ENCODE results near the gene CADM4.
"Not testable (repeated sequence)": the region's sequence is repeated elsewhere in the genome, so short reads cannot be mapped to it uniquely, and the experiment has no call there.

CADM4 gene

DNA sequence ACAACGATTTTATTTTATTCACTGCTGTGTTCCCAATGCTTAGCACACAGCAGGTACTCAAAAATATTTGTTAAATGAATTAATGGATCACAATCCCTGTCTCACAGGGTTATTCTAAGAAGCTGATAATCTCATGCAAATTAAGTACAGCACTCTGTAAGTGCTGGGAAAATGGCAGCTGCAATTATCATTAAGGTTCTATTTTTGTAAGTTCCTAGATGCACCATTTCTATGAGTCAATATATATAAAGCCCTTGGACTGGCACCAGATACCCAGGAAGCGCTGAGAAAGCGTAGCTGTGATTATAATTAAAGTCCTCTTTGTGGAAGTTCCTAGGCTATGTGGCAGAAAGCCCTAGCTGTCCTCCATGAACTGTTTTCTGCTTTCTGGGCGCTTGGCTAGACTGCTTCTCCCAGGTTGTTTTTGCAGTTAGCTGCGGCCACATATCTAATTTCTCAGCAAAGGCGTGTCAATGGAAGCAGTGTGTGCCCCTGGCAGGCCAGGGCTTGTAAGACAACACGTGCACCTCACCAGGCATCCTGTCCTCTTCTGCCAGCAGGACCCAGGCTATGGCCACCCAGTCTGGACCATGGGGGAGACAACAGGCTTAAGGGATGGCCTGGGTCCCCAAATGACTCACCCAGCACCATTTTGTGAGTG lies 33.0 kb downstream of the CADM4 start:
- DNase-seq (ENCODE audit: low spot score), result no peak

DNA sequence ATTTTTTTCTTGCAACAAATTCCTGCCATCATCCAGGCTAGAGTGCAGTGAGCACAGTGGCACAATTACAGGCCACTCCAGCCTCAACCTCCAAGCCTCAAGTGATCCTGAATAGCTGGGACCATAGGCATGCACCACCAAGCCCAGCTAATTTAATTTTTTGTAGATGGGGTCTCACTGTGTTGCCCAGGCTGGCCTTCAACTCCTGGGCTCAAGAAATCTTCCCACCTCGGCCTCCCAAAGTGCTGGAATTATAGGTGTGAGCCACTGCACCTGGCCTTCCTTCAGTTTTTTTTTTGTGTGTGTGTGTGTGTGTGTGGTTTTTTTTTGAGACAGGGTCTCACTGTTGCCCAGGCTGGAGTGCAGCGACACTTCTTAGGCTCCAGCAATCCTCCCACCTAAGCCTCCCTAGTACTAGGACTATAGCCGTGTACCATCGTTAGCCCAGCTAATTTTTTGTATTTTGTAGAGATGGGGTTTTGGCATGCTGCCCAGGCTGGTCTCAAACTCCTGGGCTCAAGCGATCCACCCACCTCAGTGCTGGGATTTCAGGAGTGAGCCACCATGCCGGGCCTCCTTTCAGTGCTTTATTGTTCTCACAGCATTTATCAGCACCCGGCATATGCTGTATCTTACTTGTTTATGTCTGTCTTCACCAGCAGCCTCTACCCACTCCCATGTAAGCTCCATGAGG lies 33.6 kb downstream of the CADM4 start:
- no peak for DNase-seq (ENCODE audit: low spot score)

DNA sequence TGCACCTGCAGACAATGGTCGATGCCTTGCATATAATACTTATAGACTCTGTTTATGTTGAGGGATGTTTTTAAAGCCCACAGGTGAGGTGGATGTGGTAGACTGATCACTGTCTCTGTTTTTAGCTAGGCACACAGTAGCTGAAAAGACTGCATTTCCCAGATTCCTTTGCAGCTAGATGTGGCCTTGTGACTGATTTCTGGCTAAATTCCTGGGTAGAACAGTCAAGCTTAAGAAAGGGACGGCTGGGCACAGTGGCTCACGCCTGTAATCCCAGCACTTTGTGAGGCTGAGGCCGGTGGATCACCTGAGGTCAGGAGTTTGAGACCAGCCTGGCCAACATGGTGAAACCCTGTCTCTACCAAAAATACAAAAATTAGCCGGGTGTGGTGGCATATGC lies 39.3 kb downstream of the CADM4 start:
- not testable (repeated sequence) for DNase-seq (ENCODE audit: low spot score)

DNA sequence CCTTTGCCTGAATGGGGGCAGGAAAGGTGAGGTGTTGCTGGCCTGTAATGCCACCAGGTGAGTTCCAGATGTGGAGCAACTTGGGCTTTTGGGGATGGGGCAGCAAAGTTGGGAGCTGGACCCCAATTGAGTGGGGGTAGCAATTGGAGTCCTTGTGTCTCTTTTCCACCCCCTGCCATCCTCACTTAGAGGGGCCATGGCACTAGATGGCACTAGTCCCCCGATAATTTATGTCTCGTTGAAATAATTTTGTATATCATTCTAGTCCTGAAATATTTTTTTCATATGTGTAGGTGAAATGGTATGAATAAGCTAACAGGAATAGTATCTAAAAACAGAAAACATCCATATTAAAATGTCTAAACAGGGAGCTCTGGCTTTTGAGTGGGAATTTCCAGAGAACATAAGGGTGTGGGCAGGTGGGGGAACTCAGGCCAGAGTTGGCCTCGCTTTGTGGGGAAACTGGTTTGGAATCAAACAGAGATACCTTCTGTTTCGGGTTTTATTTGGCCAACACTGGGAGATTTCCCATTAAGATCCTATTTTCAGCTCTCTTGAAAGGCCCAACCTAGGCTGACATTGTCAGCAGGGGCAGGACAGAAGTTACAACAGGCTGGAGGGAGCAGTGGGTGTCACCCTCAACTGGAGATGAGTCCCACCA lies 39.9 kb downstream of the CADM4 start:
- DNase-seq (ENCODE audit: low spot score), result no peak

DNA sequence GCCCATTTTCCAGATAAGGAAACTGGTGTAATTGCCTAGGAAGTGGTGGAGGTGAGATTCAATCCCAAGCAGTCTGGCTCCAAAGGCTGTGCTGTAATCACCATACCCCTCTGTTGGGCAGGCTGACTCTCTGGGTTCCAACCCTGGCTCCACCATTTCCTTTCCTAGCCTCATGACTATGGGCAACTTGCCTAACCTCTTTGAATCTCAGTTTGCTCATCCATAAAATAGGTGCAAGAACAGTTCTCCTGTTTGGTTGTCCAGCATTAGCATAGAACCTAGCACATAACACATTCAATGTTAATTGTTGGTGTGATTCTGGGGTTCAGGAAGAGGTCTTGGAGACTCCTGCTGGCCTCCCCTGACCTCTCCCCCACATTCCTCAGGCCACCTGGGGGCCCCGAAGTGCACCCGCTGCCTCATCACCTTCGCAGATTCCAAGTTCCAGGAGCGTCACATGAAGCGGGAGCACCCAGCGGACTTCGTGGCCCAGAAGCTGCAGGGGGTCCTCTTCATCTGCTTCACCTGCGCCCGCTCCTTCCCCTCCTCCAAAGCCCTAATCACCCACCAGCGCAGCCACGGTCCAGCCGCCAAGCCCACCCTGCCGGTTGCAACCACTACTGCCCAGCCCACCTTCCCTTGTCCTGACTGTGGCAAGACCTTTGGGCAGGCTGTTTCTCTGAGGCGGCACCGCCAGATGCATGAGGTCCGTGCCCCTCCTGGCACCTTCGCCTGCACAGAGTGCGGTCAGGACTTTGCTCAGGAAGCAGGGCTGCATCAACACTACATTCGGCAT lies 41.0 kb downstream of the CADM4 start:
- DNase-seq (ENCODE audit: low spot score), result no peak

DNA sequence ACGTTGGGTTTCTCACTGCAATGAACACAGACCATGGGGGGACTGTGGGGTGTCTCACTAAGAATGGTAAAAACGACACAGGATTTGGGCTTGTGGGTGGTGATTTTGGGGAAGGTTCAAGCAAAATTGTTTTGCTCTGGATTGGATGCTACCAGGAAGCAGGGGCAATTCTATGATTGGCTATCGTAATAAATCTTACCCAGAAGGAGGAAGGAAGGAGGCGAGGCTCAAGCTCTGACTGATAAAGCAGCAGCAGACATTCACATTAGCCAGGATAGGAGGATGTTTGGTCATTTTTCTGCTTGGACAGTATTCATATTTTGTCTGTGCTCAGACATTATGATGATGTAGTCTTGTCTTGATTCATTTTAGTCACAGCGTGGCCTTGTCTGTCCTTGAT lies 41.8 kb downstream of the CADM4 start:
- no peak for DNase-seq (ENCODE audit: low spot score)

DNA sequence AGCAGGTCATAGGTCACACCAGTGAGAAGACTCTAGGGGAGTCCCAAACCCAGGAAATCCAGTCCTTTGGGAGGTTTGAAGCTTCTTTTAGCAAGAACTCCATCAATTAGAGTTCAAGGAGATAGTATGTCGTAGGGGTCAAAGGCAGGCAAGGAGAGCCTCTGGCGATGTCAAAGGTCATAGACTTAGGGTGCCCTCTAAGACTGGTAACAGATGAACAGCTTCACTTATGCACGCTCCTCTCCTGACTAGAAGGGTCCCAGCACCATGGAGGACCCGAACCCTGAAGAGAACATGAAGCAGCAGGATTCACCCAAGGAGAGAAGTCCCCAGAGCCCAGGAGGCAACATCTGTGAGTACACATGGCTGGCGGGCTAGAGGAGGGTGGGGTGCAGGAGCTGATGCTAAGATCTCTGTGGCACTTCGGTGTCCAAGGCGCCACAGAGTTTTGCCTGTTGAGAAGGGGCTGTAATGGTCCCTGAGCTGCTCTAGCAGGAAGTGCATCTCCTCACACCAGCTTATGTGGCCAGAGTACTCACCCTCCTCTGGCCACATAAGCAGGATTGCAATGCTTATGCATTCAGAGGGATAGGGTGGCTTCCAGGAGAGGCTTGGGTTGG lies 42.7 kb downstream of the CADM4 start:
- no peak for DNase-seq (ENCODE audit: low spot score)

DNA sequence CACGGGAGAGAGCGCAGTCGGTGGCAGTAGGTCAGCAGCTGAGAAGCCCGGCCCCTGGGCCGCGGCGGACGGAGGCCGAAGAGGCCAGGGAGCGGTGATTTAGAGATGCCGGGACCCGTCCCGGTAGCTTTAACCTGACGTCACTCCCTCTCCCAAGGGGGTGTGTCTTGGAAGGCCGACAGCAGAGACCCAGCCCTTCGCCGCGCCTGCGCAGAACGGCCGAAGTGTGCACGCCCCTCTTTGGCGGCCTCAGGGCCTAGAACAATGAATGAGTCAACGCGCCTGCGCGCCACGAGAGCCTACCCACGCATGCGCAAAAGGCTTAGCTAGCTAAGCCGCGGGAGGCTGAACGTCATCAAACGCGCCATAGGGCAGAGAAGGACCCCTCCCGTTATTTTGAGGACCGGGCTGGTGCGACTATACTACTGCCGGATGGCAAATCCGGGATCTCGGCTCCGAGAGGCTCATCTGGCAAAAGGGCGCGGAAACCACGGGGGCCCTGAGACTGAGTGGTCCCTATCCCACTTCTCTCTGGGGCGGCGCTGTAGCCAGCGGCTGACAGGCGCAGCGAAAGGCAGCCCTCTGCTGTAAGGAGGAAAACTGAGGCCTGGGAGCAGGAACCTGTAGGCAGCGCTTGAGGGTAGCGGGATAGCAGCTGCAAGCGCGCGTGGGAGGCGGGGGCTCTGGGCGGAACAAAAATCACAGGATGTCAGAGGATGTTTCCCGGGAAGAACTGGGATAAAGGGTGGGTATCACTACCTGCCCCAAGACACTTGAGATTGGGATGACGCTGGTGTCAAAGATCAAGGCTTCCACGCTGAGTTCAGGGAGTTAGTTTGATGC lies 43.4 kb downstream of the CADM4 start, which contains the start of the genes IRGQ and ZNF576:
Gene IRGQ (minus strand): TSS at position 136 of the 843 bp plus-strand sequence. CDS start 796 bp downstream, outside the sequence.
Gene ZNF576 (plus strand): TSS at position 597 of the 843 bp plus-strand sequence. CDS start 514 bp downstream, outside the sequence.
- DNase-seq (ENCODE audit: low spot score), result peak; percentile 97

DNA sequence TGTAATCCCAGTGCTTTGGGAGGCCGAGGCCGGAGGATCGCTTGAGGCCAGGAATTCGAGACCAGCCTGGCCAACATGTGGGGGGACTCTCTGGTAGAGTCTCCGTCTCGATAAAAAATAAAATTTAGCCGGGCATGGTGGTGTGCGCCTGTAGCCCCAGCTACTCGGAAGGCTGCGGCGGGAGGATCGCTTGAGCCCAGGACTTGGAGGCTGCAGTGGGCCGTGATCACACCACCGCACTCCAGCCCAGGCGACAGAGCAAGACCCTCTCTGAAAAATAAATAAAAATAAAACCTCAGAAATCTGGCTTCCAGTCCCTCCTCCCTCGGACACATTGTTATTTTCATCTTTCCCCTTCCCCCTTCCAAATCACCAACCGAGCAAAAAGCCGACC lies 44.0 kb downstream of the CADM4 start:
- no peak for DNase-seq (ENCODE audit: low spot score)

DNA sequence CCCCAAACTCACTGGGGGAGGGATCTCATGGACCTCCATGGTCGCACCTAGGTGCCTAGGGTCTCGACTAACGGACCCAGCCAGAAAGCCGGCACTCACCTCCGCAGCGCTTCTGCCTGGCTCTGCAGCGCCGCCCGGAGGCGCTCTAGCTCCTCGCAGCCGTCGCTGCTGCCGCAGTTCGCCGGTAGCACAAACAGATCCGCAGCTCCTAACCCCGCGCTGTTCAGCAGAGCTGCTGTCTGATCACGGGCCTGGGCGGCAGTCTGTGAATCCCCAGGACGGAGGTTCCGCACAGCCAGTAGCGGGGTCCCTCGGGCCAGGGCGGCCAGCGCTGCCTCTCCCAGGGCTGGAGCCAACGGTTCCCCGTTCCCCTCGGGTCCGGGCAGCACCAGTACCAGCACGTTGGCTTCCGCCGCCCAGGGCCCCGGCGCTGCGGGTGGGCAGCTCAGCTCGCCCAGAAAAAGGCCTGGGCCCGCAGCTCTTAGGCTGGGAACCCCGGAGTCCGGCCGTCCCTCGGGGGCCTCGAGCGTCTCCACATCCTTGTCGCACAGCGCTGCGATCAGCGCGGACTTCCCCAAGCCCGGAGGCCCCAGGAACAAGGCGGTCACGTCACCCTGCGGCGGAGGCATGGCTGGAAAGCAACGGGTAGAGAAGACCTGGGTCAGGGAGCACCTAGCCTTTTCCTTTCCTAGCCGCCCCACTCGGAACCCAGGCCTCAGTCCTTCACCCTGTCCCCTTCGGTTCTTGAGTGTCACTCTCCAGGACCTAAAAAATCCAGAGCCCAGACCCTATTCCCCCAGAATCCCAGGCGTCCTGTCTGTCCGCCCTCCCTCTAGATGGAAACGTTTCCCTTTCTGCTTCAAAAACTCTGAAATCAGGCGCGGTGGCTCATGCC lies 44.7 kb downstream of the CADM4 start:
- DNase-seq (ENCODE audit: low spot score), result peak; percentile 76

DNA sequence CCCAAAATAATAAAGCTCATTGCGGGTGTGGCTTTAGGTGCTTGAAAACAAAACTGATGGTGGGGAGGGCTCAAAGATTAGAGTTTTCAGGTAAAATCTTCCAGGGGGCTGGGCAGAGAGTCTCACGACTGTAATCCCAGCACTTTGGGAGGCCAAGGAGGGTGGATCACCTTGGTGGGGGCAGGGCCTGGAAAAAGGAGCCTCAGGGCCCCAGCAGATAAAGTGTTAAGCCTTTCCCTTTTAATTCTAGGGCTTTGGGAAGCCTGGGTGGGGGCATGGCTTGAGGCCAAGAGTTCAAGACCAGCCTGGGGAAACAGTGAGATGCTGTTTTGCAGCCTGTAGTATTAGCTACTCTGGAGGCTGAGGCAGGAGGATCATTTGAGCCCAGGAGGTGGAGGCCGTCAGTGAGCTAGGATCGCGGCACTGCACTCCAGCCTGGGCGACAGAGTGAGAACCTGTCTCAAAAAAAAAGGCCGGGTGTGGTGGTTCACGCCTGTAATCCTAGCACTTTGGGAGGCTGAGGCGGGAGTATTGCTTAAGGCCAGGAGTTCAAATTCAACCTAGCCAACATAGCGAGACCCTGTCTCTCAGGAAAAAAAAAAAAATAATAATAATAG lies 45.5 kb downstream of the CADM4 start:
- DNase-seq (ENCODE audit: low spot score), result no peak

DNA sequence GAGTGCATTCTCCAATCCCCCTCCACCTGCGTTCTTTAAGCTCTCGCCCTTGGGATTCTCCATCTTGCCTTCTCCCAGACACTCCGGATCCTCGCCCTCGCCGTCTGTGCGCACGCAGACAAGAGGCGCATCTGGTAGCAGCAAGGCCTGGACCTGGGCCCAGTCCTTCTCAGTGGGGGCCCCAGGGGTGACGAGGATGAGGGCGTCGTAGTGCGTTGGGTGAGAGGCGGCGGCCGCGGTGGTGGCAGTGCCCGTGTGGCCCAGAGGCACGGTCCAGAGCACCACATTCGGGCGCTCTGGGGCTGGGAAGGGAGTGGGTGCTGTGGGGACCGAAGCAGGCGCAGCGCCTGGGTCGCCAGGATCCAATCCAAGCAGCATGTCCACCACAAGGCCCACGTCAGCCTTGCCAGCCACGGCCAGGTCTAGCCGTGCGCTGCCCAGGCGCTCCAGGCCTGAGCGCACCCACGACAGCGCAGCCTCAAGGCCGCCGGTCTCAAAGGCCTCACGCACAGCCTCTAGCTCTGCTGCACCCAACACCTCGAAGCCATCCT lies 46.8 kb downstream of the CADM4 start:
- no peak for DNase-seq (ENCODE audit: low spot score)

DNA sequence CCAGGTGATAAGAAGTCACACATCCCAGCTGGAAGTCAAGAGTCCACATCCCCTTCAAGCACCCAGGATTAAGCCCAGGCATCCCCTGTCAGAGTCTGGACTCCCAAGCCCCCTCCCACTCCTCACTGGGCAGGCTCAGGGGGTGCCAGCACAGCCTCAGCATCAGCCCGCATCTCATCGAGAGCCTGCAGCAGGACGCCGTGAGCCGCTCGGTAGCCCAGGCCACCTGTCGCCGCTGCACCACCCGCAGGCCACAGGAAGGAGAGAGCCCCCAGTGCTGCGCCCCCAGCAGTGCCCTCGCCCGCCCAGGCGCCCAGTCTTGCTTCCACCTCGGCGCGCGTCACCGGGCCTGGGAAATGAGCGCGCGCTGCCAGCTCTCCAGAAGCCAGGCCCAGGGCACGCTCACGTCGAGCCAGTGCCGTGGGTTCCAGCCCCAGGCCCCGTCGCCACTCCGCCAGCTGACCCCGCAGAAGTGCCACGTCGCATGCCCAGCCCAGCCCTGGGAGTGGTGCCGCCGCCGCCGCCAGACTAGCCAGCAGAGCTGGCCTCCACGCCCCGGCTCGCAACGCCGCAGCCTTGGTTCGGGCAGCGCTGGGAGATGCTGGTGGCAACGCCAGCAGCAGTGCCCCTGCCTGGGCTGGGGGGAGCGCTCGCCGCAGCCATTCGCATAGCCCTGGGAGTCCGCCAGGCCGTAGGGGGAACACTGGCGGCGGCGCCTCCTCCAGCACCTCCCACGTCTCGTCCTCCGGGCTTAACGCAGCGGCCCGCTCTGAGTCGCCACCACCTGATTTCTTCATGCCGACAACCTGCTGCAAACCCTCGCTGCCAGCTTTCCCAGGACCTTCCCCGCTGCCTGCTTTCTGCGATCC lies 47.5 kb downstream of the CADM4 start:
- no peak for DNase-seq (ENCODE audit: low spot score)

DNA sequence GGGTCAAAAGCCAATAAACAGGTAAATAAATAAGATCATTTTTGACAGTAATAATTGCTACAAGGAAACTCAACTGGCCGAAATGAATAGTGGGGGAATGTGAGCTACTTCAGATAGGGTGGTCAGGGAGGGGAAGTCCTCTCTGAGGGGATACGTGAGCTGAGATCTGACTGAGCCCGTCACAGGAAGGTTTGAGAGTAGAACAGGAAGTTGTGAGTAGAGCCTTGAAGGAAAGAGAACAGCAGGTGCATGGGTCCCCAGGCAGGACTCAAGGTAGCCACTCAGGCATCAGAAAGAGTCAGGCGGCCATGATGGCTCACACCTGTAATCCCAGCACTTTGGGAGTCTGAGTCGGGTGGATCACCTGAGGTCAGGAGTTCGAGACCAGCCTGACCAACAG lies 50.0 kb downstream of the CADM4 start:
- no peak for DNase-seq (ENCODE audit: low spot score)

DNA sequence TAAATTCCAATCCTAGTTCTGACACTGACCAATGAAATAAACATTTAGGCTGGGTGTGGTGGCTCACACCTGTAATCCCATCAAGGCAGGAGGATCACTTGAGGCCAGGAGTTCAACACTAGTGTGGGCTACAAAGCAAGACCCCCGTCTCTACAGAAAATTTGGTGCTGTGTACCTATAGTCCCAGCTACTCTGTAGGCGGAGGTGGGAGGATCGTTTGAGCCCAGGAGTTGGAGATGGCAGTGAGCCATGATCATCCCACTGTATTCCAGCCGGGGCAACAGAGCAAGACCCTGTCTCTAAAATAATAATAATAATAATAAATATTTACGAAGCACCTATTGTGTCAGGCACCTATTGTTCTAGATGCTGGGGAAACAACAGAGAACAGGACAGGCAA lies 50.4 kb downstream of the CADM4 start:
- no peak for DNase-seq (ENCODE audit: low spot score)

DNA sequence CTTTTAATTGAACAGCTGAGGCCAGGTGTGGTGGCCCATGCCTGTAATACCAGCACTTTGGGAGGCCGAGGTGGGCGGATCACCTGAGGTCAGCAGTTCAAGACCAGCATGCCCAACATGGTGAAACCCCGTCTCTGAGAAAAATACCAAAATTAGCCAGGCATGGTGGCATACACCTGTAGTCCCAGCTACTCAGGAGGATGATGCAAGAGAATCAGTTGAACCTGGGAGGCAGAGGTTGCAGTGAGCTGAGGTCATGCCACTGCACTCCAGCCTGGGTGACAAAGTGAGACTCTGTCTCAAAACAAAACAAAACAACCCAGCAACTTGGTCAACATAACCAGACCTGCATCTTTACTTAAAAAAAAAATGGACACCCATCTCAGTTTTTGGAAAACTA lies 52.6 kb downstream of the CADM4 start:
- DNase-seq (ENCODE audit: low spot score), result not testable (repeated sequence)

DNA sequence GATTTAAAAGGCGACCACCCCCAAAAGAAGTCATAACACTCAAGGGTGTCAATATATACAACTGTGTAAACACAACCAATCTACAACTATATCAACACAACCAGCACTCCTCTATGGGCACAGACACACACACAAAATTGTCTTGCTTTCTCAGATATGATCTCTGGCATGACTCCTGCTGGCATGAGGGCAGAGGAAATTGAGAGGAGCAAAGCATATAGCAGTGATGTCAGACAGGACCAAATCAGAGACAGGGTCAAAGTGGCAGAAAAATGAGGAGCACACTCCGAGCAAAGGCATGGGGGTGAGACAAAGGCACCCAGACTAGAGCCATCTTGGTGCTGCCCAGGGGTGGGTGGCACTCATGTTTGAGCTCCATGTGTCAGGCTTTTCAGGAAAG lies 53.3 kb downstream of the CADM4 start:
- DNase-seq (ENCODE audit: low spot score), result no peak

DNA sequence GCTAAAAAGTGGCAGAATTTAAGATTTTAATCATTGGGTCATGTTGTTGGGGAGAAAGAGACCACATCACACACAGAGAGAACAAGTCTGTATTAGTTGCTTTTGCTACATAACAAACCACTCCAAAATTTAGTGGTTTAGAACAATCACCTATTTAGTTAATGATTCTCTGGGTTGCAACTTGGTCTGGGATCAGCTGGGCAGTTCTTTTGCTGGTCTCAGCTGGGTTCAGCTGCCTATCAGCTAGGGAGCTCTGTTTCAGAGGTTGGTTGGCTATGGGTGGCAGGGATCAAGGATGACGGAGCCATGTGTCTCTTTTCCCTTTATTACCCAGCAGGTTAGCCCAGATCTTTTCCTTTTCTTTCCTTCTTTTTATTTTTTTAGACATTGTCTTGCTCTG lies 55.2 kb downstream of the CADM4 start:
- DNase-seq (ENCODE audit: low spot score), result no peak
